Gastroesophageal sphincter (tissue), 4 donors: ENCODE measurements around the gene KRTAP6-1. TPM values are rescaled to one million over a fixed set of nuclear protein-coding genes. Genes with fewer than 3 reads are reported as not detected.

Experiments used
- ATAC-seq: fragments of 150-250 bp; one replicate; pipeline ENCODE4 v1.9.1; 2016; ENCODE audit warnings: mild to moderate bottlenecking, moderate library complexity
- H3K27ac ChIP-seq, 4 donors: fragments of 200-600 bp; sonication (generic) in 3 of 4; 1 replicate in 3 of 4; 2 replicates in 1 of 4; pipeline ENCODE4 v1.5.1; 2016 to 2019
- H3K27me3 ChIP-seq: fragments of 200-600 bp; sonication (generic); one replicate; pipeline ENCODE4 v1.5.1; 2019
- H3K36me3 ChIP-seq, 2 donors: fragments of 200-600 bp; sonication (generic); one replicate each; pipeline ENCODE4 v1.5.1; 2019; ENCODE audit warnings: control low read depth in 1 of 2
- H3K4me1 ChIP-seq, 3 donors: fragments of 200-600 bp; sonication (generic); 1 replicate in 2 of 3; 2 replicates in 1 of 3; pipeline ENCODE4 v1.5.1; 2016 to 2019; ENCODE audit warnings: control low read depth in 2 of 3
- H3K4me3 ChIP-seq, 2 donors: fragments of 200-600 bp; sonication (generic); one replicate each; pipeline ENCODE4 v1.5.1; 2019; ENCODE audit warnings: mild to moderate bottlenecking in 1 of 2, moderate library complexity in 1 of 2
- H3K9me3 ChIP-seq, 3 donors: fragments of 200-600 bp; sonication (generic); one replicate each; pipeline ENCODE4 v1.5.1; 2017 to 2019; ENCODE audit warnings: control low read depth in 2 of 3
- CTCF ChIP-seq, 4 experiments: fragments of 200-600 bp in 2 of 4; fragments of 450-650 bp in 2 of 4; sonication (generic) in 1 of 4; IDR thresholded peaks; one replicate each; pipeline ENCODE4 v1.5.1; 2017 to 2019; ENCODE audit warnings: antibody characterized with exemption in 4 of 4, mild to moderate bottlenecking in 2 of 4, moderate library complexity in 2 of 4
- EP300 ChIP-seq: sonication (generic); formaldehyde crosslinking; IDR thresholded peaks from one replicate; pipeline ENCODE4 v1.6.1; 2017; ENCODE audit warnings: antibody characterized with exemption, mild to moderate bottlenecking
- POLR2A ChIP-seq, 2 donors: fragments of 450-650 bp; IDR thresholded peaks; one replicate each; pipeline ENCODE4 v1.6.1; 2017; ENCODE audit warnings: antibody characterized with exemption in 2 of 2, mild to moderate bottlenecking in 2 of 2, moderate library complexity in 1 of 2
- POLR2AphosphoS5 ChIP-seq: sonication (generic); formaldehyde crosslinking; IDR thresholded peaks from one replicate; pipeline ENCODE4 v1.6.1; 2017; ENCODE audit warnings: antibody characterized with exemption
- WGBS, 2 donors: methylation state at CpG; one replicate each; pipeline ENCODE4 v1.1.5; 2018; ENCODE audit warnings: low coverage in 1 of 2; 5-methylcytosine and 5-hydroxymethylcytosine counted together
- total RNA-seq, 4 donors: library from RNA; depleted of rRNA; stranded (reverse); fragments of >200 nt; gene quantifications; one replicate each; pipeline ENCODE4 v1.1.0, GENCODE V29; 2016

KRTAP6-1 gene
- not detected for total RNA-seq

- H3K36me3 ChIP-seq = no peaks in the 10 kb centered on the region
- no peaks in the 10 kb centered on the region for H3K9me3 ChIP-seq
- 27 to 50% methylated on average over 1 of the region's 2 CpGs for WGBS, 2 donors
- H3K27me3 ChIP-seq = no peaks in the 10 kb centered on the region
- H3K4me1 ChIP-seq = no peaks in the 10 kb centered on the region
- TF ChIP-seq POLR2A (IDR thresholded peaks at IDR 0.05) = no peak
- no peak for TF ChIP-seq POLR2AphosphoS5
- no peak for TF ChIP-seq EP300
- no peak for TF ChIP-seq CTCF (IDR thresholded peaks at IDR 0.05)
- no peak within 1 kb of the TSS for H3K27ac ChIP-seq
- ATAC-seq = no peak
- no peak within 1 kb of the TSS for H3K4me3 ChIP-seq
Observed at GRCh38 chr21:30613836-30614235, at the start of gene KRTAP6-1. Gene KRTAP6-1, minus strand, starts transcription at chr21:30613930. Its CDS starts 26 bp downstream, at chr21:30613904.

- Histone ChIP-seq H3K36me3 (no peaks in the 10 kb centered on the region), H3K27me3 (no peaks in the 10 kb centered on the region), H3K27ac (no peak overlapping the region), H3K4me1 (no peaks in the 10 kb centered on the region), H3K4me3 (no peak overlapping the region), H3K9me3 (no peaks in the 10 kb centered on the region)
- no peak for ATAC-seq
- TF ChIP-seq POLR2A (IDR thresholded peaks at IDR 0.05) (no peak), EP300 (no peak), POLR2AphosphoS5 (no peak), CTCF (IDR thresholded peaks at IDR 0.05) (no peak)
Observed at GRCh38 chr21:30652891-30653290, 39.2 kb upstream of the KRTAP6-1 start.

GRCh38 chr21:30646904-30647414 is 33.2 kb upstream of the KRTAP6-1 start:
- 63 to 75% methylated on average over 1 of the region's 1 CpG for WGBS, 2 donors
- Histone ChIP-seq H3K4me3 (no peak overlapping the region), H3K36me3 (no peaks in the 10 kb centered on the region), H3K9me3 (no peaks in the 10 kb centered on the region), H3K27ac (no peak overlapping the region), H3K4me1 (no peaks in the 10 kb centered on the region), H3K27me3 (no peaks in the 10 kb centered on the region)
- no peak for ATAC-seq
- no peak for TF ChIP-seq POLR2AphosphoS5
- TF ChIP-seq POLR2A (IDR thresholded peaks at IDR 0.05) = no peak
- TF ChIP-seq CTCF (IDR thresholded peaks at IDR 0.05) = no peak
- no peak for TF ChIP-seq EP300

GRCh38 chr21:30642564-30642963 is 28.8 kb upstream of the KRTAP6-1 start, which contains the start of gene KRTAP20-3:
Gene KRTAP20-3, plus strand, starts transcription at chr21:30642864.
- Histone ChIP-seq H3K27me3 (no peaks in the 10 kb centered on the region), H3K9me3 (no peaks in the 10 kb centered on the region), H3K36me3 (no peaks in the 10 kb centered on the region), H3K4me1 (no peaks in the 10 kb centered on the region), H3K27ac (no peak within 1 kb of the TSS), H3K4me3 (no peak within 1 kb of the TSS)
- no peak for TF ChIP-seq POLR2A (IDR thresholded peaks at IDR 0.05)
- no peak for TF ChIP-seq POLR2AphosphoS5
- no peak for TF ChIP-seq EP300
- no peak for TF ChIP-seq CTCF (IDR thresholded peaks at IDR 0.05)
- no peak for ATAC-seq
- WGBS, 2 donors = 67 to 68% methylated on average over 1 to 2 of the region's 2 CpGs

GRCh38 chr21:30638686-30639085 is 25.0 kb upstream of the KRTAP6-1 start:
- Histone ChIP-seq H3K36me3 (no peaks in the 10 kb centered on the region), H3K27ac (no peak overlapping the region), H3K4me3 (no peak overlapping the region), H3K4me1 (no peaks in the 10 kb centered on the region), H3K9me3 (no peaks in the 10 kb centered on the region), H3K27me3 (no peaks in the 10 kb centered on the region)
- WGBS, 2 donors = 43 to 70% methylated on average over 3 of the region's 3 CpGs
- no peak for TF ChIP-seq CTCF (IDR thresholded peaks at IDR 0.05)
- TF ChIP-seq POLR2A (IDR thresholded peaks at IDR 0.05) = no peak
- no peak for TF ChIP-seq POLR2AphosphoS5
- no peak for TF ChIP-seq EP300
- no peak for ATAC-seq
